Activated naive CD4-positive, alpha-beta T cell (primary cell): Measurements from ENCODE around the gene DIDO1.
A peak's percentile ranks its signal among the peaks of the same experiment; 100 is the strongest.
"Not testable (repeated sequence)": the region's sequence is repeated elsewhere in the genome, so short reads cannot be mapped to it uniquely, and the experiment has no call there.

Source experiments
- DNase-seq, 4 experiments: peaks; one replicate each; lab custom pipeline; 2025; lab: John Stamatoyannopoulos, UW

Gene DIDO1

GRCh38 chr20:62879275-62880146, 46.8 kb downstream of the DIDO1 start:
- DNase-seq: no peak

- no peak for DNase-seq
Observed at GRCh38 chr20:62878244-62879038, 47.9 kb downstream of the DIDO1 start.

DNA sequence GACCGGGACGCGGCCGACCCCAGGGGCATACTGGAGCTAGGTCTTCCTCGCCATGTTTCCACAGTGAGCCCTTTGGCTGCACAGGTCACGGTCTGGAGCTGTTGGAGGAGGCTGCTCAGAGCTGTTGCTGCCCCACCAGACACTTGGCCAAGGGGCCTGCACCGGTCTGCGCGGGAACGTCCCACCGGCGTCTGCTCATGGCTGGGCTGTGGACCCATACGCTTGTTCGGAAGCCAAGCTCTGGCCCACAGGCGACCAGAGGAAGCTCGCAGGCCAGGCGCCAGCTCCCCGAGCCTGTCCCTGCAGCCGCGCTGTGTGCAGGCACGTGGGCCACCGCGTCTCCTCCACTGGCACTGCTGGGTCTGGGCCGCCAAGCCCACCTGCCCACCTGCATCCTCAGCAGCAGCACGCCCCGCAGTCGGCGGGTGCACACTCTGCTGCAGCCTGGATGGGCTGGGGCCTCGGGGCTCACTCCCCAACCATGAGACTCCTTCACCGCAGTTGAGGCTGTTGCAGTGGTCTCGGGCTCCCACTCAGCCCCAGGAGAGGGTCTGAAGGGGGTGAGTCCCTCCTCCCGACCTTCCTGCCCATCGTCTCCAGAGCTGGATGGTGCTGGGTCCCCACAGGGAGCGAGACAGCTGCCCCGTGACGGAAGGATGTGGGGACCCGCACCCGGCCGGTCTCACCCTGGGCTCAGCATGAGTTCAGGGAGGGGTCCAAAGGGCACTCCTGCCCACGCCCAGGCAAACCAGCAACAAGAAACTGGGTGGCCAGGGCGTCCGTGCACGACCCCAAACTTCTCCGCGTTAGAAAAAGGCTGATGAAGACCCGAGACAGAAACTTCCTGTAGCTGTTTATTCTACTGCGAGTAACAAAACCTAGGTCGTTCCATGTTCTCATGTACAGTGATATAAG, 49.1 kb downstream of the DIDO1 start:
- no peak for DNase-seq

DNA sequence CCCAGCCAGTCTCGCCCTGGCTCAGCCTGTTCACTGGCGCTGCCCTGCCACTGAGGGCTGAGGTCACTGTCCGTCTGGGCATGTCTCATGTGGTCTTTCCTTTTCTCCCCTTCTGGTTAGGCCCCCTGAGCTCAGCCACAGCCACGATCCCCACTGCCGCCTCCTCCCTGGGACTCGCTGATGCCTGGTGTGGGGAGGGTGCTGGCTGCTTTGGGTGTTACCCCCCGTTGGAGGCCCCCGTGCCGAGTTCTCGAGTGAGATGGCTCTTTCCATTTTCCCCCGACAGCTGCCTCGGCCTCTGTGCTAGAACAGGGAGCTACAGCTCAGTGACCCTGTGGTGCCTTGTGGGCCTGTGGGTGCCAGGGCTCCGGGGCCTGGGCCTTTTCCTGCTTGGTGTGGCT, 49.8 kb downstream of the DIDO1 start:
- no peak for DNase-seq

- DNase-seq: no peak
Observed at GRCh38 chr20:62875419-62876361, 50.6 kb downstream of the DIDO1 start.

- DNase-seq: no peak
Observed at GRCh38 chr20:62874964-62875344, 51.4 kb downstream of the DIDO1 start.

- DNase-seq: not testable (repeated sequence)
Observed at GRCh38 chr20:62873681-62874031, 52.6 kb downstream of the DIDO1 start.

DNA sequence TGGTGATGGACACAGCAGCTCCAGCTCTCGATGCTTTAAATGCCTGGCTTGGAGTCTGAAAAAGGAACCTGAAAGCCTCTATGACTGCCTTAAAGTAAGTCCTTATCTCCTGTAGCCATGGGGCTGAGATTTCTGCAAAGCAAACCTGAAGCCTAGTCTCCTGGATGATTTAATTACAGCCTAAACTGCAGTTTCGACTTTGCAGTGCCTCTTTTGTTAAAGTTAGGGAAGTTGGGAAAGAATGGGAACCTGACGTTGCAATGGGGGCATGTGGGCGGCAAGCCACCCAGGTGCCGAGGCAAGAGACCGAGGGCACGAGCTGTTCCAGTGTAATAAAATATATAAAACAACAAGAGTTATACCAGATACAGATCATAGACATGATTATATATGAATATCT, 53.0 kb downstream of the DIDO1 start:
- no peak for DNase-seq

DNA sequence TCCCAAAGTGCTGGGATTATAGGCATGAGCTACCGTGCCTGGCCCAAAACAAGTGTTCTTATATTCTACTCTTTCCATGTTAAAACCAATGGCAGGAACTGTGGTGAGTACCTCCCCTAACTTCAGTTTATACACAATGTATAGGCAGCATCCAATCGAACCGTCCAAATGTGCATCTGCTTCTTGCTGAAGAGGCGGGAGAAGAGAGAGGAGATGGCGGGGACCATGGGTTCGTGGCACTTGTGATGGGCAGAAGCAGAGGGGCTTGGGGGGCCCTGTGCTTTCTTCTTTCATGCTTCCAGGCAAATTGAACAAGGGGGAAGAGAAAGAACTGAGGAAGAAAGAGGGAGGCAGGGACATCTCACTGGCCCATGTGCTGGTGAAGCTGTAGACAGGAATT, 53.4 kb downstream of the DIDO1 start:
- no peak for DNase-seq

GRCh38 chr20:62872184-62872847, 54.0 kb downstream of the DIDO1 start:
- no peak for DNase-seq

GRCh38 chr20:62864207-62864606, 62.1 kb downstream of the DIDO1 start:
- DNase-seq: no peak

DNA sequence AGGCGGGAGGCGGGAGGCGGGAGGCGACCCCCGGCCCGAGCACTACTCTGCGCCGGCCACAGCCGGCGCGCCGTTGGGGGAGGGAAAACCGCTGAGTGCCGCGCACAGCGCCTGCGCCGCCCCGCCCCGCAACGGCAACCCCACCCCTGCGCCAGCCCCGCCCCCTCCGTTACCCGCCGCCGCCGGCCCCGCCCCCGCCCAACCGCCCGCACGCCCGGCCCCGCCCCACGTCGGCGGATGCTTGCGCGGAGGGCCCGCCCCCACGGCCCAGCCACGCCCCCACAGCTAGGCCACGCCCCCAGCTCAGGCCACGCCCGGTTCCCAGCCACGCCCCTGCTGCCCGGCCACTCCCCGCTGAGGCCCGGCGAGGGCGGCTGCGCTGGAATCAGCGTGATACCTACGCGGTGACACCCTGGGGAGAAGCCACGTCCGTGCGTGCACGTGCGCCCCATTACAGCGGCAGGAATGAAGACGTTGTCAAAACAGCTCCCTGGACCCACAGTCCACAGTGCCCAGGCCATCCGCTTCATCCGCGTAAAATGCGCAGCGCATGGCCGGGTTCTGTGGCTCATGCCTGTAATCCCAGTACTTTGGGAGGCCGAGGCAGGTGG, 64.5 kb downstream of the DIDO1 start, which contains the start of gene TCFL5:
Gene TCFL5, minus strand, starts transcription at position 97 of the 611 bp plus-strand sequence. CDS start 152 bp downstream, outside the sequence.
- peak; percentile 95 to 98 (median 97) for DNase-seq

GRCh38 chr20:62860924-62861691, 65.2 kb downstream of the DIDO1 start:
- DNase-seq: peak in 1 of 4 experiments; percentile 49

- no peak for DNase-seq
Observed at GRCh38 chr20:62860391-62860923, 65.8 kb downstream of the DIDO1 start.

GRCh38 chr20:62859721-62860120, 66.6 kb downstream of the DIDO1 start:
- DNase-seq: no peak

GRCh38 chr20:62858058-62858830, 68.1 kb downstream of the DIDO1 start:
- DNase-seq: no peak

DNA sequence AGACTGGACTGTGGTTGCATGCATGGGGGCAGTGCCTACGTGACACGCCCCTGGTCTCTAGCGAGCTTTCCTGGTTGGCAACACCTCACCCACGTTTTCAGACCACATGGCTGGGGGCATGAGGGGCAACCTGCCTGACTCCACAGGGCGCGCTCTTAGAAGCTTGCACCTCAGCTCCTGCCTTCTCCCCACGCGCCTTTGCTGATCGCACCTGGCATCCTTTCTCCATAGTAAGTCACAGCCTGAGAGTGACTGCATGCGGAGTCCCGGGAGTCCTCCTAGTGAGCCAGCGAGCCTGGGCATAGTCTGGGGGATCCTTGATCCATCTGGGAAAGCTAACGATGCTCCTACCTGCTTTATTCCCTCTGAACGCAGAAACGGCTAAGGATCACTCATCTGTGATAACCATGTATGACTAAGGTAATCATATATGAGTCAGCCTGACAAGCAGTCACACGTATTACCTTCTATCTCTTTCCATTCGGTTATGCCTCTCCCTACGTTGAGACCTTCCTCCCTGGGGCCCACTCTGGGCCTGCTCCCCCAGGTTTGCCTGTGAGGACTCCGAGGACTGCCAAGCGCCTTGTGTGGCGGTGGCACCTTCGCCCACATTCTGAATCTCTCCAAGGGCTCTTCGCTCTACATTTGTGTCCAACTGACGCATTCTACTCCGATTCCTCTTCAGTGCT, 69.2 kb downstream of the DIDO1 start:
- DNase-seq: no peak
